BLaER1 (cell line): ENCODE results near the gene TMC1.
"Not testable (repeated sequence)": the region's sequence is repeated elsewhere in the genome, so short reads cannot be mapped to it uniquely, and the experiment has no call there.

Experiments
- H3K27ac ChIP-seq: shearing (Covaris generic); formaldehyde crosslinking; 2 replicates; pipeline ENCODE4 v1.8.1; 2022
- H3K27me3 ChIP-seq: shearing (Covaris generic); formaldehyde crosslinking; 2 replicates; pipeline ENCODE4 v1.8.1; 2022
- H3K36me3 ChIP-seq: shearing (Covaris generic); formaldehyde crosslinking; 2 replicates; pipeline ENCODE4 v1.8.1; 2022
- H3K4me1 ChIP-seq: shearing (Covaris generic); formaldehyde crosslinking; 2 replicates; pipeline ENCODE4 v1.8.1; 2022
- H3K4me2 ChIP-seq: shearing (Covaris generic); formaldehyde crosslinking; 2 replicates; pipeline ENCODE4 v1.8.1; 2022
- H3K4me3 ChIP-seq: shearing (Covaris generic); formaldehyde crosslinking; 2 replicates; pipeline ENCODE4 v1.8.1; 2022
- H3K9ac ChIP-seq: shearing (Covaris generic); formaldehyde crosslinking; 2 replicates; pipeline ENCODE4 v1.8.1; 2022
- H3K9me3 ChIP-seq: shearing (Covaris generic); formaldehyde crosslinking; 2 replicates; pipeline ENCODE4 v1.8.1; 2022
- H4K20me1 ChIP-seq: shearing (Covaris generic); formaldehyde crosslinking; 2 replicates; pipeline ENCODE4 v1.8.1; 2022
- Cebpa-rat ChIP-seq: shearing (Covaris generic); IDR thresholded peaks from 2 replicates; pipeline ENCODE4 v1.8.1; 2022

TMC1 gene

DNA sequence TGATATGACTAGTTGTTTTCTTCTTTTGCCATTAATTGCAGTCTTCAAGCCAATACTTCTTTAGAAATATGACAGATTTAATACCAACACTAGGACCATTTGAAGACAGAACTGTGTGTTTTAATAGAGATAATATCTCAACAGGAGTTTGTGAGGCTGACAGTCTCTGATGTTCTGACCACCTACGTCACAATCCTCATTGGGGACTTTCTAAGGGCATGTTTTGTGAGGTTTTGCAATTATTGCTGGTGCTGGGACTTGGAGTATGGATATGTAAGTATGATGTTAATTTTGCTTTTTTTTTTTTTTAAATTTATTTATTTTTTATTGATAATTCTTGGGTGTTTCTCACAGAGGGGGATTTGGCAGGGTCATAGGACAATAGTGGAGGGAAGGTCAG lies 283.8 kb downstream of the TMC1 start:
- no peak for TF ChIP-seq Cebpa-rat

DNA sequence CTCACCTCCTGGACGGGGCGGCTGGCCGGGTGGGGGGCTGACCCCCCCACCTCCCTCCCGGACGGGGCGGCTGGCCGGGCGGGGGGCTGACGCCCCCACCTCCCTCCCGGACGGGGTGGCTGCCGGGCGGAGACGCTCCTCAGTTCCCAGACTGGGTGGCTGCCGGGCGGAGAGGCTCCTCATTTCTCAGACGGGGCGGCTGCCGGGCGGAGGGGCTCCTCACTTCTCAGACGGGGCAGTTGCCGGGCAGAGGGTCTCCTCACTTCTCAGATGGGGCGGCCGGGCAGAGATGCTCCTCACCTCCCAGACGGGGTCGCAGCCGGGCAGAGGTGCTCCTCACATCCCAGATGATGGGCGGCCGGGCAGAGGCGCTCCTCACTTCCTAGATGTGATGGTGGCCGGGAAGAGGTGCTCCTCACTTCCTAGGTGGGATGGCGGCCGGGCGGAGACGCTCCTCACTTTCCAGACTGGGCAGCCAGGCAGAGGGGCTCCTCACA lies 285.0 kb downstream of the TMC1 start:
- H3K27ac ChIP-seq, H3K9me3 ChIP-seq, H3K4me1 ChIP-seq, H3K4me2 ChIP-seq, H3K36me3 ChIP-seq, H4K20me1 ChIP-seq, H3K27me3 ChIP-seq, H3K9ac ChIP-seq, H3K4me3 ChIP-seq: not testable (repeated sequence)

More for the DNA sequence above, 283.8 kb downstream of the TMC1 start:
- Histone ChIP-seq H3K36me3 (no peaks in the 10 kb centered on the region), H3K27me3 (no peaks in the 10 kb centered on the region), H4K20me1 (no peaks in the 10 kb centered on the region), H3K4me1 (no peaks in the 10 kb centered on the region), H3K9ac (no peak overlapping the region), H3K4me3 (no peak overlapping the region), H3K4me2 (no peak overlapping the region), H3K9me3 (no peaks in the 10 kb centered on the region; the same call in 1 of the 2 replicates), H3K27ac (no peak overlapping the region)

DNA sequence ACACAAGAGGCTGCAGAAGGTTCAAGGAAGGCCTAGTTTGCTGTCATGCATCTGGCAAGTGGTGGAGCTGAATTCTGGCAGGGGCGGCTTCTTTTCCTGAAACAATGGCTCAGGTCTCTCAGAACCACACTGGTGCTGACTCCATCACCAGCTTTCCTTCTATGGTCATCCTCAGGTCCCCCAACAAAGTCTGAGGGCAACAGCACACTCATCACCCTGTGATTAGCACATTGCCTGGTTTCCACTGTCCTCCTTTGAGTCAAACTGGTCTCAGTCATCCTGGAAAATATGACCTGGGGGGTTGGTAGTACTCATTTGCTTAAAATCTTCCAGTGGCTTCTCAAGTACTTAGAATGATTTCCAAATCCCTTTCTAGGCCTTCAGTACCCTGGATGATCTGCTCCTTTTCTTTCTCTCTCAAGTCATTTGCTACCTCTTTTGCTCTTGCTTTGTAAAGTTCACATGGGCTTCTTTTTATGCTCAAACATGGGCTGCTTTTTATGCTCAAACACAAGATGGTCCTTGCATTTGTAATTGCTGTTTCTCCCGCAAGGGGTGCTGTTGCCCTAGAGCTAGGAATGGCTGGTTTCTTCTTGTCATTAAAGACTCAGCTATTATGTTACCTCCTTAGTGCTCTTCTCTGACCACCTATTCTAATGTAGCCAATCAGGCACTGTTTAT lies 286.5 kb downstream of the TMC1 start:
- Histone ChIP-seq H3K4me1 (no peaks in the 10 kb centered on the region), H3K27me3 (no peaks in the 10 kb centered on the region), H3K9me3 (no peaks in the 10 kb centered on the region; the same call in 1 of the 2 replicates), H3K36me3 (no peaks in the 10 kb centered on the region), H3K4me3 (no peak overlapping the region), H3K9ac (no peak overlapping the region), H3K27ac (no peak overlapping the region), H3K4me2 (no peak overlapping the region), H4K20me1 (no peaks in the 10 kb centered on the region)
- TF ChIP-seq Cebpa-rat = no peak

DNA sequence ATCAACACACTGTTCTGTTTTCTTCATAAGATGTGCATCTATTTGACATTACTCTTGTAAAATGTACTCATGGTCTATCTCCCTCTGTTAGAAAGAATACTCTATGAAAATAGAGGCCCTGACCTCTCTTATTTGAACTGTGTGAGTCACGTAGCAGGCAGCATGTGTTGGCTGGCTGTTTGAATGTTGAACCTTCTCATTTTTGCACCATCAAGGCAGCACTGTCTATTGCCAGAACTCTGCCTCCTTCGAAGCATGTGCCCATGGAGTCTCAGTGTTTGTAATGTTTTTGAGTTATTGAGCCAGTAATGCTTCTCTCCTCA lies 287.0 kb downstream of the TMC1 start:
- no peaks in the 10 kb centered on the region for H3K36me3 ChIP-seq
- no peak overlapping the region for H3K4me3 ChIP-seq
- no peak overlapping the region for H3K4me2 ChIP-seq
- H3K9ac ChIP-seq = no peak overlapping the region
- H3K9me3 ChIP-seq = no peaks in the 10 kb centered on the region; the same call in 1 of the 2 replicates
- no peaks in the 10 kb centered on the region for H3K27me3 ChIP-seq
- H3K4me1 ChIP-seq = no peaks in the 10 kb centered on the region
- no peaks in the 10 kb centered on the region for H4K20me1 ChIP-seq
- H3K27ac ChIP-seq = no peak overlapping the region
- no peak for TF ChIP-seq Cebpa-rat

DNA sequence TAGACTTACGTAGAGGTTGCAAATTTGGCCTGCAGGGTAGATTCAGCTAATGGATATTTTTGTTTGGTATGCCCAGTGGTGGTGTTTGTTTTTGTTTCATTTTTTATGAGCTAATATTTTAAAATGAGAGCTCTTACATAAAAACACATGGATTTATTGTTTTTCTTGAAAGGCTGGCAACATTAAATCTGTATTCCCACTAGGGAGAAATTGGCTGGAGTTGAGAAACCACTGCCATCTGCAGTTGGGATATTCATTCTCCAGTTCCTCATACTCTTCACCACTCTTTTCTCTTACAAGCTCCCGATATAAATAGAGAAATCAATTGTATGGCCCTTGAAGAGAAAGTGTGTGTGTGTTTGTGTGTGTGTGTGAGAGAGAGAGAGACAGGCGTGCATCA lies 288.2 kb downstream of the TMC1 start:
- Histone ChIP-seq H4K20me1 (no peaks in the 10 kb centered on the region), H3K4me1 (no peaks in the 10 kb centered on the region), H3K9me3 (no peaks in the 10 kb centered on the region; the same call in 1 of the 2 replicates), H3K4me2 (no peak overlapping the region), H3K27ac (no peak overlapping the region), H3K27me3 (no peaks in the 10 kb centered on the region), H3K36me3 (no peaks in the 10 kb centered on the region), H3K9ac (no peak overlapping the region), H3K4me3 (no peak overlapping the region)
- TF ChIP-seq Cebpa-rat = no peak

DNA sequence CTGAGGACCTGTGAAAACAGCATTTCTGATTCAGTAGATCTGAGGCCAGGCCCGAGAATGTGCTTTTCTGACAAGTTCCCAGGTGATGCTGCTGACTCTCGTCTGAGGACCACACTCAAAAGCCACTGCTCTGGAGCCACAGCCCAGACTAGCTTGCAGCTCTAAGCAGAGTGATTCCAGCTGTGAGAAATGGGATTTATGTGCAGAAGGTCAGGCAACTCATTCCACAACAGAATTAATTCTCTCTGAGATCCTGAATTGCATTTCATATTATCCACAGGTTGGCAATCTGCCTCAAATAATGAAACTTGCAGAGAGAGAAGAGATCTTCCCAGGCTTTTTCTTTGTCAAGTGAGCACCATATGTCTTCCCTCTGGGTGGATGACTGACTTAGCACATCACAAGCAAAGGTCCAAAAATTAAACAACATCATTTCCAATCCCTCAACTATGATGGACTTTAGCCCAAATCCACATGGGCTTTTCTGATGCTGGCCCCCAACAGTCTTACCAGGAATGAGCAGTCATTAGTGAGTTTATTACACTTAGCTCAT lies 291.2 kb downstream of the TMC1 start:
- no peak overlapping the region for H3K9ac ChIP-seq
- H3K4me3 ChIP-seq = no peak overlapping the region
- TF ChIP-seq Cebpa-rat = no peak
- no peaks in the 10 kb centered on the region for H3K27me3 ChIP-seq
- no peak overlapping the region for H3K4me2 ChIP-seq
- no peak overlapping the region for H3K27ac ChIP-seq
- H3K9me3 ChIP-seq = no peaks in the 10 kb centered on the region
- H3K36me3 ChIP-seq = no peaks in the 10 kb centered on the region
- H4K20me1 ChIP-seq = no peaks in the 10 kb centered on the region
- H3K4me1 ChIP-seq = no peaks in the 10 kb centered on the region

DNA sequence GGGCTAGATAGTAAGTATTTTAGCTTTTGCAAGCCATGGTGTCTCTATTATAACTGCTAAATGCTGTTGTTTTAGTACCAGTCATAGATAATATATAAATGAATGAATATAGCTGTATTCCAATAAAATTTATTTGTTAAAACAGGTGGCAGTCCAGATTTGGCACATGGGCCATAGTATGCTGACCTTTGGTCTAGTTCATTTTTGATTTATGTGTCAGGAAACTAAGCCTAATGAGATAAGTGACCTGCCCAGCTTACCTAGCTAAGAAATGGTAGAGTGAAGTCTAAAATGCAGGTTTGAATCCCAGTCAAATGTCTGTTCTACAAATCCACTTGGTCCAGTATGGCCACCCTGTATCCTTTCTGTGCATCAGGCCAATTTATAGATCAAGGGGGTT lies 292.1 kb downstream of the TMC1 start:
- TF ChIP-seq Cebpa-rat = no peak
- Histone ChIP-seq H3K4me3 (no peak overlapping the region), H3K27ac (no peak overlapping the region), H3K9ac (no peak overlapping the region), H3K9me3 (no peaks in the 10 kb centered on the region), H4K20me1 (no peaks in the 10 kb centered on the region), H3K4me1 (no peaks in the 10 kb centered on the region), H3K27me3 (no peaks in the 10 kb centered on the region), H3K36me3 (no peaks in the 10 kb centered on the region), H3K4me2 (no peak overlapping the region)

DNA sequence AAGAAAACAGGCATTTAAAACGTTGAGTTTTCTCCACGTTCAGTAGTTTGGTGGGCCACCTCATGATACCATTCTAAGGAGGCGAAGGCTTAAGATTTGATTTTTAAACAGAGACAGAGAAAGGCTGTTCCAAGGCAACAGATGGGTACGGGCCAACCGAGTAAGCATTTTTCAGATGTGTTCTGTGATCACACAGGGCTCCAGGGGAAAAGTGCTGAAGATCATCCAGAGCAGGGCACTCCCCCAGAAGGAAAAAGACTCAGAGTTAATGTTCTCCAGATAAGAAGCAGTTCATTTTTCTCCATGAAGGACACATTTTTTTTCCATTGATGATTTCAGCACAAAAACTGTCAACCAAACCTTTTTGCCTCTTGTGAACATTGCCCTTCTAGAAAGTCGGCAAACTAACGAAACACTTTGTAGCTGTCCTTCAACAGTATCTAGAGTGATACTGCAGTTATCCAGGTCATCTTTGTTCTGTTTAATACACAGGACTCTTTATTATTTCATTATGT lies 292.7 kb downstream of the TMC1 start:
- H3K4me1 ChIP-seq = no peaks in the 10 kb centered on the region
- no peaks in the 10 kb centered on the region for H4K20me1 ChIP-seq
- no peaks in the 10 kb centered on the region for H3K36me3 ChIP-seq
- no peak overlapping the region for H3K4me3 ChIP-seq
- no peak overlapping the region for H3K4me2 ChIP-seq
- H3K27me3 ChIP-seq = no peaks in the 10 kb centered on the region
- no peak overlapping the region for H3K9ac ChIP-seq
- no peak for TF ChIP-seq Cebpa-rat
- H3K9me3 ChIP-seq = no peaks in the 10 kb centered on the region
- H3K27ac ChIP-seq = no peak overlapping the region

DNA sequence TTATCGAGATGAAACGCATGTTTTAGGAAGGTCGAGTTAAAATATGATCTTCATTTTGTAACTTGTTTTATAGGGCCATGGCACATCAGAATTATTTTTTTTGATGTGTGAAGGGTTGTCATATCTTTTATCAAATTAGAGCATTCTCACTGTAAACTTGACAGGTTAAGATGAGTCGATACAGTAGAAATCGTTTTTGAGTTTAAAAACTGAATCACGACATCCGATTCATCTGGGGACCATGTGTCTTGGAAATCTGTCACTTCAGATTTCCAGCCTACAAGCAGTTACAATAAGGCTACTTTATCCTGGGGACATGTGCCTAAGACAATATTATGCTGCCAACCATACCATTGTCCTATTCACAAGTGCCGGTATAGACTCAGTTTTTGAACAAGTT lies 295.3 kb downstream of the TMC1 start:
- H3K27me3 ChIP-seq = no peaks in the 10 kb centered on the region
- H3K27ac ChIP-seq = no peak overlapping the region
- no peak overlapping the region for H3K9ac ChIP-seq
- H3K36me3 ChIP-seq = no peaks in the 10 kb centered on the region
- H3K4me2 ChIP-seq = no peak overlapping the region
- no peaks in the 10 kb centered on the region for H3K4me1 ChIP-seq
- no peak for TF ChIP-seq Cebpa-rat
- H3K9me3 ChIP-seq = no peaks in the 10 kb centered on the region
- H4K20me1 ChIP-seq = no peaks in the 10 kb centered on the region
- H3K4me3 ChIP-seq = no peak overlapping the region

DNA sequence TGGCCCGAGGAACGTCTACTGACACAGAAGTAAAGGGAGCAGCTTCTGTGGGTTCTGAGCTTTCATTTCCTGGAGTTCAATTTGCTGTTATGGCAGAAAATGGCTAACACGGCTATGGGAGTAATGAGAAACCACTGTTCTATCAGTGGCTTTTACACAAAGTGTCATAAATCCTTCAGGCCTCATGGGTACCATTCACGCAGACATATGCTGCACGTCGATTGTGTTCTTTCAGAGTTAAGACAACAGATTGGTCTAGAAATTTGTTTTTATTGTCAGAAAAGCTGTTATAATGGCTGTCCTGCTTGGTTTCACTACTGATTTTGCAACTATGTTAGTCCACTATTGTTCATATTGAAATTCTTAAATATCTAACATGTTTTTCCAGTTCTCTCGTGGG lies 296.0 kb downstream of the TMC1 start:
- Histone ChIP-seq H3K4me1 (no peaks in the 10 kb centered on the region), H3K9ac (no peak overlapping the region), H3K27ac (no peak overlapping the region), H3K4me3 (no peak overlapping the region), H3K4me2 (no peak overlapping the region), H3K27me3 (no peaks in the 10 kb centered on the region), H3K9me3 (no peaks in the 10 kb centered on the region), H3K36me3 (no peaks in the 10 kb centered on the region), H4K20me1 (no peaks in the 10 kb centered on the region)
- no peak for TF ChIP-seq Cebpa-rat
